KMS-11 (cell line): ENCODE results near the gene CTBP1.

ENCODE experiments used
- H2AFZ ChIP-seq: fragments of 200-600 bp; sonication (generic); 2 replicates; pipeline ENCODE4 v1.6.1; 2016; ENCODE audit warnings: antibody characterized with exemption, mixed run types, low read depth
- H3K27ac ChIP-seq: fragments of 200-600 bp; sonication (generic); 2 replicates; pipeline ENCODE4 v1.6.1; 2016; ENCODE audit warnings: mild to moderate bottlenecking, mixed run types
- H3K27me3 ChIP-seq: fragments of 200-600 bp; sonication (generic); 2 replicates; pipeline ENCODE4 v1.6.1; 2017; ENCODE audit warnings: mild to moderate bottlenecking, low read depth, mixed run types, moderate library complexity; ENCODE audit not compliant: insufficient read depth
- H3K36me3 ChIP-seq: fragments of 200-600 bp; sonication (generic); 2 replicates; pipeline ENCODE4 v1.6.1; 2017; ENCODE audit warnings: mild to moderate bottlenecking, mixed run types; ENCODE audit not compliant: insufficient read depth
- H3K4me1 ChIP-seq: fragments of 200-600 bp; sonication (generic); 2 replicates; pipeline ENCODE4 v1.6.1; 2016; ENCODE audit warnings: mild to moderate bottlenecking, low read depth, mixed run types; ENCODE audit not compliant: poor library complexity, severe bottlenecking
- H3K4me2 ChIP-seq: fragments of 200-600 bp; sonication (generic); 2 replicates; pipeline ENCODE4 v1.7.0; 2016; ENCODE audit warnings: mild to moderate bottlenecking, mixed run types
- H3K4me3 ChIP-seq: fragments of 200-600 bp; sonication (generic); IDR thresholded peaks from 2 replicates; pipeline ENCODE4 v1.6.1; 2017; ENCODE audit warnings: low read depth, low read length, mixed read lengths; ENCODE audit not compliant: insufficient read depth
- H3K79me2 ChIP-seq: fragments of 200-600 bp; sonication (generic); 2 replicates; pipeline ENCODE4 v1.6.1; 2016; ENCODE audit warnings: low read depth, mixed run types; ENCODE audit not compliant: insufficient read depth
- H3K9ac ChIP-seq: fragments of 200-600 bp; sonication (generic); 2 replicates; pipeline ENCODE4 v1.6.1; 2016; ENCODE audit warnings: mild to moderate bottlenecking, mixed run types
- H4K20me1 ChIP-seq: fragments of 200-600 bp; sonication (generic); 2 replicates; pipeline ENCODE4 v1.6.1; 2016; ENCODE audit warnings: mild to moderate bottlenecking, mixed run types; ENCODE audit not compliant: insufficient read depth
- CTCF ChIP-seq: fragments of 200-600 bp; sonication (generic); conservative IDR thresholded peaks from 2 replicates; pipeline ENCODE4 v1.6.1; 2017; ENCODE audit warnings: low read depth, mild to moderate bottlenecking, antibody characterized with exemption, low read length, moderate library complexity, mixed read lengths

The CTBP1 gene

GRCh38 chr4:1215141-1216075 is 33.5 kb downstream of the CTBP1 start:
- Histone ChIP-seq H3K36me3 (no peaks in the 10 kb centered on the region), H3K27me3 (no peaks in the 10 kb centered on the region), H3K27ac (no peak overlapping the region), H3K9ac (no peak overlapping the region), H2AFZ (no peak overlapping the region), H4K20me1 (no peaks in the 10 kb centered on the region), H3K79me2 (no peaks in the 10 kb centered on the region), H3K4me2 (no peak overlapping the region), H3K4me3 (no peak overlapping the region), H3K4me1 (no peaks in the 10 kb centered on the region)
- TF ChIP-seq CTCF, result no peak

DNA sequence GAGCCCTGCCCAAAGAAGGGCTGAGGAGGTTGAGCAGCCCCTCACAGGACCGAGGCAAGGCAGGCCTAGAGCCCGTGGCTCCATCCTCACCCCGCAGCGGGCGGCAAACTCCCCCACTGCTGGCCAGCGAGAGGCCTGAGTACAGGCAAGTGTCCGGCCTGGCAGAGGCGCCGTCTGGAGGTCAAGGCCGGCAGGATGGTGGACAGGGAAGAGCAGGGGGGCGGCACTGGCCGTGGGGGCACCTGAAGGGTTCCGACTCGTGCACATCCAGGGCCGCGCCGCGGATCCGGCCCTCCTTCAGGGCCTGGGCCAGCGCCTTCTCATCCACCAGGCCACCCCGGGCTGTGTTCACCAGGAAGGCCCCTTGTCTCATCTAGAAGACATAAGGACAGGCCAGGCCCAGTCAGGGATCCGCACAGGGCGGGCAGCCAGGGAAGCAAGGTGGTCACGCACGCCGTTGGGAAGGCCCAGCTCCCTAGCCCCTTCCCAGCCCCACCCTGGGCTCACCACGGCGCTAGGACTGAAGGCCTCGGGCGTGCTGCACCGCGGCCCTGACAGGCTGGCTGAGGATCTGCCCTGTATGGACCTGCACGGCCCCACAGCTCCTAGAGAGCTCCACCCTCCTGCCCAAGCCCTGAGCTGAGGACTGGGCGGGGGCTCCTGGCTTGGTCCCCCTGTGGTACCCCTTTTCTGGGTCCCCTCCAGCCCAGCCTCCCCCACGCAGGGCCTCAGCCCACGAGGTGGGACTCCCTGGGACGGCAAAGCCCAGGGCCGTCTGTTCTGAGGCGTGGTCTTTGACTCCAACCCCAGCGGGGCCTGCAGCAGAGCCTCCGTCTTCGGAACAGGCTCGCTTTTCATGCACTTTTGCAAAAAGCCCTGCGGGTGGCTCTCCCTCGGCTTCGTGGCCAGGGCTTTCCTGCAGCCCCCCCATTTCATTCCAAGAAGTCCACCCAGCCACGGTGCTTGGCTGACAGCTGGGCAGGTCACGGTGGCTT is 34.5 kb downstream of the CTBP1 start:
- no peak for TF ChIP-seq CTCF
- Histone ChIP-seq H3K4me1 (no peaks in the 10 kb centered on the region), H4K20me1 (no peaks in the 10 kb centered on the region), H3K9ac (no peak overlapping the region), H3K4me3 (no peak overlapping the region), H3K27ac (no peak overlapping the region), H3K27me3 (no peaks in the 10 kb centered on the region), H3K4me2 (no peak overlapping the region), H3K36me3 (no peaks in the 10 kb centered on the region), H2AFZ (no peak overlapping the region), H3K79me2 (no peaks in the 10 kb centered on the region)

GRCh38 chr4:1213336-1213995 is 35.5 kb downstream of the CTBP1 start:
- no peak overlapping the region for H3K9ac ChIP-seq
- no peak for TF ChIP-seq CTCF
- H3K36me3 ChIP-seq, result no peaks in the 10 kb centered on the region
- no peaks in the 10 kb centered on the region for H3K4me1 ChIP-seq
- no peak overlapping the region for H3K4me2 ChIP-seq
- no peak overlapping the region for H2AFZ ChIP-seq
- no peak overlapping the region for H3K27ac ChIP-seq
- H4K20me1 ChIP-seq, result no peaks in the 10 kb centered on the region
- H3K79me2 ChIP-seq, result no peaks in the 10 kb centered on the region
- H3K4me3 ChIP-seq, result no peak overlapping the region
- no peaks in the 10 kb centered on the region for H3K27me3 ChIP-seq
